GM18520 (cell line): ENCODE data around the gene RXYLT1.
A peak's percentile ranks its signal among the peaks of the same experiment; 100 is the strongest.
"Not testable (repeated sequence)": the region's sequence is repeated elsewhere in the genome, so short reads cannot be mapped to it uniquely, and the experiment has no call there.

ENCODE experiments used
- ATAC-seq: cut with Tn5 transposase; IDR thresholded peaks from one replicate; pipeline ENCODE4 v1.9.1; 2021; ENCODE audit not compliant: unreplicated experiment

Gene RXYLT1, protein sequence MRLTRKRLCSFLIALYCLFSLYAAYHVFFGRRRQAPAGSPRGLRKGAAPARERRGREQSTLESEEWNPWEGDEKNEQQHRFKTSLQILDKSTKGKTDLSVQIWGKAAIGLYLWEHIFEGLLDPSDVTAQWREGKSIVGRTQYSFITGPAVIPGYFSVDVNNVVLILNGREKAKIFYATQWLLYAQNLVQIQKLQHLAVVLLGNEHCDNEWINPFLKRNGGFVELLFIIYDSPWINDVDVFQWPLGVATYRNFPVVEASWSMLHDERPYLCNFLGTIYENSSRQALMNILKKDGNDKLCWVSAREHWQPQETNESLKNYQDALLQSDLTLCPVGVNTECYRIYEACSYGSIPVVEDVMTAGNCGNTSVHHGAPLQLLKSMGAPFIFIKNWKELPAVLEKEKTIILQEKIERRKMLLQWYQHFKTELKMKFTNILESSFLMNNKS

DNA sequence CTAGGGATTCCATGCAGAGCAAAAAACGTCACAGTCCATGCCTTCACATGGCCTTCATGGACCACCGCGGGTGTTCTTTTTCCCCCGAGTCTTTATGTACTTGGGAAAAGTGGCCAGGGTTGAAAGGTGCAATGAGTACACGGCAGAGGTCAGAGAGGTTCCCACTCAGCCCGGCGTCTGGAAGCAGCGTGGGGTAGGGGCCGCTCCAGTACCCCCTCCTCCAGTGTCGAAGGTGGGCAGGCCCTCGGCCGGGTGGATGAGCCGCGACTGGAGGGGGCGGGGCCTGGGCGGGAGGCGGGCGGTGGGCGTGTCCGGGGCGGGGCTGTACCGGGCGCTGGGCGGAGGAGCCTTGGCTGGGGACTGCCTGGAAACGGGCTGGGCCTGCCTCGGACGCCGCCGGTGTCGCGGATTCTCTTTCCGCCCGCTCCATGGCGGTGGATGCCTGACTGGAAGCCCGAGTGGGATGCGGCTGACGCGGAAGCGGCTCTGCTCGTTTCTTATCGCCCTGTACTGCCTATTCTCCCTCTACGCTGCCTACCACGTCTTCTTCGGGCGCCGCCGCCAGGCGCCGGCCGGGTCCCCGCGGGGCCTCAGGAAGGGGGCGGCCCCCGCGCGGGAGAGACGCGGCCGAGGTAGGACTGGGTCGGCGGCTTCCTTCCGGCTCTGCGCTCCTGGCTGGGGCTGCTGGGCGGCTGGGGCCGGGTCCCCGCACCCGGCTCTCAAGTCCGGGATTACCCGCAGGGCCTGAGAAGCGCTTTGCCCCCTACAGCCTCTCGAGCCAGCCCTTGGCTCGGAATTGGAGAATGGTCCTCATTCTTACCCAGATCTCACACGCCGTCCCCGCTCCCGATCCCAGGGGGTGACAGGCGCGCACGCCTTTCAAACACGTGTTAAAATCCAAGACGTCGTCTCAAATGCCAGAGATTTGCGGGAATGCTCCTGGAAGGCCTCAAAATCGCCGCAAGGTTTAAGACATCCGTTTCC lies at the start of gene RXYLT1:
Gene RXYLT1, plus strand, starts transcription at position 412 of the 984 bp plus-strand sequence. Its CDS starts 52 bp downstream, at position 464.
- ATAC-seq, result peak; percentile 87

DNA sequence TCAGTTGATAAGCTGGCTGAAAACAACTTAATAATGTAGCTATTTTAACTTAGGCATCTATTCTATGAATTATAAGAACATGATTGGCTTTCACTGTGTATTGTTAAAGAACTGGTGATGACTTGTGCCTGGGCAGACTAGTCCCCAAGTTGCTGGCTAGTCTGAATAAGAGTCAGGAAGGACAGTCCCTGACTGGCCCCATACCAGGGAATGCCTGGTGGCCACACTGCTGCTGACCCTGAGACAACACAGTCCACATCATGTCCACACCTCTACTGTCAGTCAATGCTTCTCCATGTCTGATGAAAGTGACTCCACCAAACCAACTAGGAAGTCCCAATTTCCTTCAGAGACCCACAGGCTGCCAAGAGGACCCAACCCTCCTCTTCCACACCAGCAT lies 46.9 kb upstream of the RXYLT1 start:
- ATAC-seq, result not testable (repeated sequence)

DNA sequence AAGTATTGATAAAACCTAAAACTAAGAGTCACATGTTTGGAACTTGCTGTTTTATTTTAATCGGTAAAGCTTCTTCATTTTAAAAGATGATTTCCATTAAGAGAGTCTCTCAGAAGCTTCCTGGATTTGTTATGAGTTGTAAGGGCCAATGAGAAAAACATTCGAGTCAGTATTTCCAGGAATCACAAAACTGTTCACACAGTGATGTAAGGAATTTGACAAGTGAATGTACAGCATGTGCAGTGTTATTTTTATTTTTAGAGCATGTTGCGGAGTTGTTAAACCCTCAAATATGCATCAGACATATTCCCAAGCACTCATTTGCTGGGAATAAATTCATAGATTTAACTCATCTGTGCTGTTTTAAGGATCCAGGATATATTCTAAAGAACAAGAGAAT lies 46.1 kb upstream of the RXYLT1 start:
- not testable (repeated sequence) for ATAC-seq

DNA sequence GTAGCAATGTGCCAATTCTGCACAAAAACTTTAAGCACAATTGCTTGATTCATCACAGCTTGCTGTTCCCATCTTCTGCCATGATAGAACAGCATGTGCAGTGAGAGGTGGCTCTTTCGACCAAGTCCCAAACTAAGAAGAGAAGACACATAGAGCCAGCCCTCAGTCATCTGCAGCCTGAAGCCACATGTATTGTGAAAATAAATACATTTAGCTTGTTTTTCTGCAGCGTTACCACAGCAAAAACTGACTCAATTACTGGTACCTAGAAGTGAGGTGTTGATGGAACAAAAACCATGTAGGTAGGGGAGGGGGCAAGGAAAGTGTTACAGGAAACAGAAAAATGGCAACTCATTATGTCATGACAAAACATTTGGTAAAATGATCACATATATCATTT lies 39.2 kb upstream of the RXYLT1 start:
- ATAC-seq, result not testable (repeated sequence)

DNA sequence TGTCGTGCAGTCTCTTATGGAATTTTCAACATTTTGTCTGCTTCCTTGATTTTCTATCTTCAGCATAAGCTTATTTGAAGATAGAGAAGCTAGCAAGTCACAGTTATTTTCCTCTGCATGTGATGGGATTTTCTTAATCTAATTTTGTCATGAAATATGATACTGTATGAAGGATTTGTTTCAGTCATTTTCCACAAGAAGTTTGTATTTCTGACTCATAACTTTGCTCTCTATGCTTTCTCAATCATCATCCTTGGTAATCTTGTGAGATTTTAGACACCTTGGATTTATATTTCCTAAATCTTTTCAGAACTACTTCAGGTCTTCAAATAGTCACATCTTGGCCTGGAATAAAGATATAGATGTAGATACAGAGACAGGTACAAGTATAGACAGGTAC lies 38.3 kb upstream of the RXYLT1 start:
- not testable (repeated sequence) for ATAC-seq

DNA sequence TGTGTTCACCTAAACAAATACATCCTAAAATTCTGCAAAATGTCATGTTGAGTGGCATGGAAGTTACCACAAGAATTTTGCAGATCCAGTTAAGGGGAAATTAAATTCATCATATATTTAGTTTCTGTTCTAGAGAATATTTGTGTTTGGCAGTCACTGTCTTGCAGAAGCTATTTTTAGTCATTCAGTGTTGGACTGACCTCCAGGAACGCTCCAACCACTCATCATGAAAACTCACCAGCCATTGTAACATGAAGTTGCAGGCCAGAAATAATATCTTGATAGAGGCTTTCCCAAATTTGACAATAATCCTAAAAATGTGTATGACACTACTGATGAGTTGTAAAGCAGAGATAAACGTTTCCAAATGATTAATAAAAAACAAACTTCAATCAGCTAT lies 35.6 kb upstream of the RXYLT1 start:
- not testable (repeated sequence) for ATAC-seq

DNA sequence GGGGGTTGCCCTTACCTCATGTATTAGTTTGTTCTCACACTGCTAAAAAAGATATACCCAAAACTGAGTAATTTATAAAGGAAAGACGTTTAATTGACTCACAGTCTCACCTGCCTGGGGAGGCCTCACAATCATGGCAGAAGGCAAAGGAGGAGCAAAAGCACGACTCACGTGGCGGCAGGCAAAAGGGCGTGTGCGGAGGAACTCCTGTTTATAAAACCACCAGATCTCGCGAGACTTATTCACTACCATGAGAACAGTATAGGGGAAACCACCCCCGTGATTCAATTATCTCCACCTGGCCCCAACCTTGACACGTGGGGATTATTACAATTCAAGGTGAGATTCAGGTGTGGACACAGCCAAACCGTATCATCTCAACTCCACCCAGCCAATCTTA lies 33.2 kb upstream of the RXYLT1 start:
- not testable (repeated sequence) for ATAC-seq

DNA sequence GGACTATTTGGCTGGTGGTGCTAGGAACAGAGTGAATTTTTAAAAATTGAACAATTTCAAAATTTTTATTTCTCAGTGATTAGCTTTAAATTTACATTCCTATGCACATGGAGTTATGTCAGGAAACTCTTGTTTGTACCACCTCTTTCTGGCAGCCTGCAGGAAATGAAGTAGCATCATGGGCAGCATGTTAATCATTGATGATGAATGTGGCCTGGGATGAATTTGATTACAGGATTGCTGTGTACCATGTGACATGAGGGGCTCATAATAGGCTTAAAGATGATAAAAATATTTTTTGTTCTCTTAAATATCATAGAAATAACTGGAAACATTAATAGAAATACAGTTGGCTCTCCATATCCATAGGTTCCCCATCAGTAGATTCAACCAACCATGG lies 32.6 kb upstream of the RXYLT1 start:
- not testable (repeated sequence) for ATAC-seq

DNA sequence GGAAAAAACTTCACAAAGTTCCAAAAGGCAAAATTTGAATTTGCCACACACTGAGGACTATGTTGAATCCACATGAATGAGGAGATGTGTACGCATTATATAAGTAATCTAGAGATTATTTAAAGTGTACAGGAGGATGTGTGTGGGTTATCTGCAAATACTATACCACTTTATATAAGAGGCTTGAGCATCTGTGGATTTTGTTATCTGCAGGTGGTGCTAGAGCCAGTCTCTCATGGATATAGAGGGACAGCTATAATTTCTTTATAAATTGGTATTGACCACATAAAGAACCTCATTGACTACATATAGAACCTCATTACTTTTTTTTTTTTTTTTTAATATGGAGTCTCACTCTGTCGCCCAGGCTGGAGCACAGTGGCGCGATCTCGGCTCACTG lies 32.2 kb upstream of the RXYLT1 start:
- no peak for ATAC-seq

DNA sequence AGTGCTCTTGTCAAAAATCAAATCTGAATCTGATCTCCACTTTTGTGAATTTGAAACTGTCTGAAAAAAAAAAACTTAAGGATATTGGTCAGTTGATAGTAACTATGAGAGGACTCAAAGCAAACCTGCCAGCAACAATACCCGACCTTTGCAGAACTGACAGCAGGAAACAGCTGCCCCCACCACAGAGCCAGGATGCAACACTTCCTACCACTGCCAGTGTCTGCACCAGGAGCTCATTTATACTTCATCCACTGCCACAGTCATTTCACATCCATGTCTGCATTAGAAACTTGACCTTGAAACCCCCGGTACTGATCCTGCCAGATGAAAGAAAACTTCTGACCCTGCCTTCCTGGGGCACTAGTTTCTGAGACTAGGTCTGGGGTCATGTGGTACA lies 27.4 kb upstream of the RXYLT1 start:
- no peak for ATAC-seq

DNA sequence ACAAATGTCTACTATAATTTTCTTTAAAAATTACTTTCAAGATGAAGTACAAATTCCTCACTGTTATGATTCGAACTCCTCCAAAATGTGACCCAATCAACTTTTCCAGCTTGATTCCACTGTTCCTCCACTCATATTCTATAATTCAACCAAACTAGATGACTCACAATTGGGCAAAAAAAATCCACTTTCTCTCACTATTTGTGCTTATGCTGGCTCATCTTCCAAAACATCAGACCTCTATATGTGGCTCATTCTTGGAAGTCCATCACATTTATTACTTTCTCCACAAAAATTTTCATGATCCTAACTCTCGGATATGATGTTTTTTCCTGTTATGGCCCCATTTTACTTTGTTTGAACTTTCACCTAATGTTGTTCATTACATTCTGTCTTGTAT lies 26.9 kb upstream of the RXYLT1 start:
- ATAC-seq, result no peak

DNA sequence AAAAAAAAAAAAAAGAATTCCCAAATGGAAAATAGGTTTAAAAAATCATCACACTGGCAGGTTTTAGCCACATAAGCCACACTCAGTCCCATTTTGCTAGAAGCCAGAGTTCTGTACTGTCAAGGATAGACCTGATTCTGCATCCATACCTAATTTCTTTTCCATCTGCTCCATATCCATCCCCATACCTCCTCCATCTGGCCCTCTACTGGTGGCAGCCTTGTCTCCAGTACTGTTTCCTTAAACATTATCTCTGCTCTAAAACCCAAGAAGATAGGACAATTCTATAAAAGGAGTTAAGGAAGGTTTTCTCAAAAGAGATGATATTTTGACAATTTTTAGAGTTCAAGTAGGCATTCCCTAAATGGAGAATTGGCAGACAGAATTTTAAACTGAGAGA lies 26.0 kb upstream of the RXYLT1 start:
- ATAC-seq, result no peak

DNA sequence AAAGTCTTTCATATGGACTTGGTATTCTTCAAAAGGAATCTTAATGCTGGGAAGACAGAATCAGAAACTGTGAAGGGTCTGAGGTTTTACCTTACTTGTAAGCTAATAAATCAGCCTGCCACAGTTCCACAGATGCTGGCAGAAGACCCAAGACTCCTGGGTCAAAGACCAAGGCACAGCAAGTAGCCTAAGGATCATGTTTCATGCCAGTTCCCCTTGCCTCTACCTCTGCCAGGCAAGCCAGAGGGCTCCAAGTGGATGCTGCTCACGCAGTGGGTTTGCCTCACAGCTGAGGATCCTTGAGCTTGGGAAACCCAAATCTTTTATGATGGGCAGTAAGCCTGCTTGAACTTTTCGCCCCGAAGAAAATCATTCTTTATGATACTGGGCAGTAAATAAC lies 15.2 kb upstream of the RXYLT1 start:
- ATAC-seq, result no peak

DNA sequence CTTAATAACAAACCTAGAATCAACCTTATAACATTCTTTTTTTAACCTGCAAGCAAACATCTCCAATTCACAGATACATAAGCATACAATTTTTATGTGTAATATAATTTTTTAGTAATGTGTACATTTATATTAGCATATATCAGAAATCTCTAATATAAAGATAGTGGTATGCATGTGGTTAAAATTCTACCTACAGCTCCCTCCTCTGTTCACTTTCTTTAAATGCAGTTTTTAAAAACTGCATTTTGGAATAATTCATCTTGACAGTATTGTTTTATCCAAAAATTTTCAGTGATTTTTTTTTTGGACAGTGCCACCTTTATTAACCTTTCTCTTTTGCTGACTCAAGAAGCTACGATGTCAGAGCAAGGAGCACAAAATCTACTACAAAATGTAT lies 13.2 kb upstream of the RXYLT1 start:
- ATAC-seq, result no peak

DNA sequence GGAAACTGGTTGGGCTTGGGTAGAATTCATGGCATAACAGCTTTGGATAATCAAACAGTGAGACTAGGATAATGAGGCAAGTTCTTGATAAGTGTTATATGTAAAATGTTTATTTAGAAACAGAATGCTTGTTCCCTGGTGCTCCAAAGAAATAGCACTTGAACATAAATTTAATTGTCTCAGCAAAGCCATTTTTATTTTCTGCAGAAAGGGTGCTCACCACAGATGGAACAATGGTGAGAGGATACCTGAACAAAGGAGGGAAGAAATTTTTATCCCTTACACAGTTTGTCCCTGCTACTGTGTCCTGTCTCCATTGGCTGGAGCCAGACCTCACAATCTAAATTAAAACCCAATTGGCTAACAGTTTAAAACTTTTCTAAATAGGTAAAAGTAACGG lies 9.3 kb upstream of the RXYLT1 start:
- no peak for ATAC-seq

DNA sequence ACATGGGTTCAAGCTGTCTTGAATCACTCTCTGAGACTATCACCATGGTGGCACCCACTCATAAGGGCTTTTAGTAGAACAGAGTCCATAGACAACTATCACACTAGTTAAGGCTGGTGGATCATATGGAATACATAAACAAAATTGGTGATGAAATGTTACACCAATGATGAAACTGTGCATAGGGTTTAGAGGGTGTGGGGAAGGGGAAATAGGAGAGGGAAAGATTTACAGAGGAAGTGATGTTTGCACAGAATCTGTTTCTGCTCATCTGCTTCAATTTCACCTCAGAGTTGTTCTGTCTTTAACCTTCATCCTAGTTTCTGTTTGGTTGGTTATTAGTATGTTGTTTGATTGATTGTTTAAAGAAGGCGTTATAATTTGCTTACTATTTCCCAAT lies 2.4 kb upstream of the RXYLT1 start:
- no peak for ATAC-seq

DNA sequence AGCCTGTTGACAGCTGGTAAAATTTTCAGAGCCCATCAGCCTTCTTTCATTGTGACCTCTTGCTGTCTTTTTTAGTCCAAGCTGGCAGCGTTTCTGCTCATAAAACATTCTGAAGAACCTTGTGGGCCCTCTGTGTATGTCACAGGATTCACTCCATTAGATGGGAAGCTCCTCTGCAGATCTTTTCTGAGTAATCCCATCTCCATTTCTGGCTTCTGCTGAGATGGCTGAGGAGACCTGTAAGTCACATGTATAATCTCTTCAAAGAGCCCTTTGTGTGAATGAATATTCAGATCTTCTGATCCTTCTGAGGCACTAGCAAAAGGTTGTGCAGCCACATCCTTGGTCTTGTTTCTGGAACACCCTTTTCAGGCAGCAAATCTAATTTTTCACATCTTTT lies 2.8 kb downstream of the RXYLT1 start:
- ATAC-seq, result no peak

DNA sequence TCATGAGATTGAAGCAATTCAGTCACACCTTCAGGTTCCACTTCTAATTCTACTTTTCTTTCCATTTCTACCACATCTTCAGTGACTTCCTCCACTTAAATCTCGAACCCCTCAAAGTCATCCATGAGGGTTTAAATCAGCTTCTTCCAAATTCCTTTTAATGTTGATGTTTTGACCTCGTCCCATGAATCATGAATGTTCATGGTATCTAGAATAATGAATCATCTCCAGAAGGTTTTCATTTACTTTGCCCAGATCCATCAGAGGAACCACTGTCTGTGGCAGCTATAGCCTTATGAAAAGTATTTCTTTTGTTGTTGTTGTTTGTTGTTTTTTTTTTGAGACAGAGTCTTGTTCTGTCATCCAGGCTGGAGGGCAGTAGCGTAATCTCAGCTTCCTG lies 7.6 kb downstream of the RXYLT1 start:
- ATAC-seq, result no peak

DNA sequence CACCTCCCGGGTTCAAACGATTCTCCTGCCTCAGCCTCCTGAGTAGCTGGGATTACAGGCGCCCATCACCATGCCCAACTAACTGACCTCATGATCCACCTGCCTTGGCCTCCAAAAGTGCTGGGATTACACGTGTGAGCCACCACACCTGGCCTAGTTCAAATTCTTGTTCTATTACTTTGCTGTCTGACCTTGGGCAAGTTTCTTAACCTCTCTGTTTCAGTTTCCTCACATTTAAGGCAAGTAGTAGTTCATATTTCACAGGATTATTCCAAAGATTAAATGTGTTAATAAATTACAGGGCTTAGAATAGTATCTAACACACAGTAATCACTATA lies 10.9 kb downstream of the RXYLT1 start:
- no peak for ATAC-seq

DNA sequence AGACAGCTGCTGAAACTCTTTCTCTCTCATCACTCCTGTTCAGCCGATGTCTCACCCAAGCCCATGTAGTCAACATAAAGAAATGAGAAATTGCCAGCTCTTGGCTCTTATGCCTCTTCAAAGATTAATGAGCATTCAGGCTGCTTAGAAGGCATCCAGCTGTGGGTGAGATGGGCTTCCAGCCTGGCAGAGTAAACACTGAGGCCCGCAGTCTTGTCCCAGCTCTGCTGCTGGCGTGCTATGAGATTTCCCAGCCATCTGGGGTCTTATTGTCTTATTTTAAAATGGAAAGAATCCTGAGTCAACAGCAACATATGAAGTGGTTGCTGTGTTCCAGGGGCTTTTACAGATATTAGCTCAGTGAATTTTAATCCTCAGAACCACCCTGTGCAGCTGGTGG lies 12.6 kb downstream of the RXYLT1 start:
- no peak for ATAC-seq

DNA sequence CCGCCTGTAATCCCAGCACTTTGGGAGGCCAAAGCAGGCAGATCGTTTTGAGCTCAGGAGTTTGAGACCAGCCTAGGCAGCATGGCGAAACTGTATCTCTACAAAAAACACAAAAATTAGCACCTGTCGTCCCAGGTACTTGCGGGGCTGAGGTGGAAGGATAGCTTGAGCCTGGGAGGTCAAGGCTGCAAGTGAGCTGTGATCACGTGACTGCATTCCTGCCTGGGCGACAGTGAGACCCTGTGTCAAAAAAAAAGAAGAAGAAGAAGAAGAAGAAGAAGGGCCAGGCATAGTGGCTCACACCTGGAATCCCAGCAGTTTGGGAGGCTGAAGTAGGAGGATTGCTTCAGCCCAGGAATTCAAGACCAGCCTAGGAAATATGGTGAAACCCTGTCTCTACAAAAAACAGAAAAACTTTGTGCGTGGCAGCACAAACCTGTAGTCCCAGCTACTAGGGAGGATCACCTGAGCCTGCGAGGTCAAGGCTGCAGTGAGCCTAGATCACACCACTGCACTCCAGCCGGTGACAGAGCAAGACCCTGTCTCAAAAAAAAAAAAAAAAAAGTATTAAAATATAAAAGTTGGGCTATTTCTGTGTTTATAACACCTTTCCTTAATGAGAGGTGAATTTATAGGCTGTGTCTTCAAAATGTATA lies 15.5 kb downstream of the RXYLT1 start:
- no peak for ATAC-seq
